Measurements from ENCODE around the gene ATP2B3.

ATP2B3 gene

DNA sequence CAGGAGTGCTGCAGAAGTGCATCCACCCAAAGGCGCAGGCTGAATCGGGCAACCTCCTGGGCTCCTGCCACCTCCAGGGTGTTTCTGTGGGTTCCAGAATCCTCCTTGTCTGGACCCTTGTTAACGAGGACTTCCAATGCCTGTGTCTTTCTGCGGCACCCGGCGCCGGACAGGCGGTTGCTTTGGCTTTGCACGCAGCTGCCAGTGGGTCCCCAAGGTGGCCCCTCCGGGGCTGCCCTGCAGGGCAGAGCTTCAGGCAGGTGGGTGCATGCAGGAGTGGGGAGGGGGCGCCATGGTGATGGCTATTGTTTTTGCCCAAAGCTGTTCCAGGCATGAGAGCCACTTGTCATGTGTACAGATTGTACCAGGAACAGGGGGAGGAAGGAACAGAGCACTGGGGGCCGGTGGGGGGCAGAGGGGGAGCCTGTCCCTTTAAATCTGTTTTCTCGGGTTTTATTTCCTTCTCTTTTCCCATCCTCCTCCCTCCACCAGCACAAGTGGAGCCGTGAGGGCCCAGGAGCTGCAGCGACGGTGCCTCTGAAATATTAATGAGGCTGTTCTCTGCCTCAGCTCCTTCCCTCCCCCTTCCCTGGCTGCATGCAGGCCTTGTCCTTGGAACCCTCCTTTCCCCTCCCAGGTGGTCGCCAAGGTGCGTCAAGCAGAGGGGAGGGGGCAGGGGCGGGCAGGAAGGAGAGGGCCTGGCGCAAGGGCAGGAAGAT is 13.1 kb downstream of the ATP2B3 start:
- DNase-seq (ENCODE audit: low spot score) (no peak), FAIRE-seq (no peak)

DNA sequence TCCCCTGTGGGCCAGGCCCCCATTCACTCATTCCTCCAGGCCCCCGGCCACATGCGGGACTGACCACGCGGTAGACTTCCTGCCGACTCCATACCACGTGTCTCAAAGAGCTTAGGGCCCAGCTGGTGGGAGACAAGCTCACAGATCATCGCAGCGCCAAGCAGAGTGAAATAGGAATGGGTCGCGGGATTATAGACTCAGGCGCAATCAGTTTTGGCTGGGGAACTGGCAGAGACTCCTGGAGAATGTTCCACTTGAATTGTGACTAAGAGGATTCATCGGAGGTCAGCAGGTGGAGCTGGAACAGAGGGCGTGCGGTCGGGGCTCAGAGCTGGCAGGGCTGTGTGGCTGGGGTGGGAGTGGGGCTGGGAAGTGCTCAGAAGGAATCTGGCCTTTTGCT is 15.6 kb downstream of the ATP2B3 start:
- DNase-seq (ENCODE audit: low spot score) (no peak), FAIRE-seq (no peak)

DNA sequence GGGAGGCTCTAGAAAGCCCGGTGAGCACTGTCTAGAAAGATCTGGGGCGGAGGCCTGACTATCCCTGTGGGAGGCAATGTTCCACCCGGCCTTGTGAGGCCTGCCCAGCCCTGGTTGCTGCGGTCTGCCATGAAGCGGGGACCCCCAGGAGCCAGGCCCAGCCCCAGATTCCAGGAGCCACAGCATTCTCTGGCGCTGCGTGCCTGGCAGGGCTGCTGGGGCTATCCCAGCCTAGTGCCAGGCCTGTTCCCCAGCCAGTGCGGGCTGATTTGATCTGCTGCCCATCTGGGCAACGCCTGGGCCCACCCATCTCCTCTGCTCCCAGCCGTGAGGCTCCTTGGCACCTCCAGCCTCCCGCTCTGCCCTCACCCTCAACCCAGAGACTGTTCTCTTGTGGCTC is 19.6 kb downstream of the ATP2B3 start:
- FAIRE-seq = no peak

DNA sequence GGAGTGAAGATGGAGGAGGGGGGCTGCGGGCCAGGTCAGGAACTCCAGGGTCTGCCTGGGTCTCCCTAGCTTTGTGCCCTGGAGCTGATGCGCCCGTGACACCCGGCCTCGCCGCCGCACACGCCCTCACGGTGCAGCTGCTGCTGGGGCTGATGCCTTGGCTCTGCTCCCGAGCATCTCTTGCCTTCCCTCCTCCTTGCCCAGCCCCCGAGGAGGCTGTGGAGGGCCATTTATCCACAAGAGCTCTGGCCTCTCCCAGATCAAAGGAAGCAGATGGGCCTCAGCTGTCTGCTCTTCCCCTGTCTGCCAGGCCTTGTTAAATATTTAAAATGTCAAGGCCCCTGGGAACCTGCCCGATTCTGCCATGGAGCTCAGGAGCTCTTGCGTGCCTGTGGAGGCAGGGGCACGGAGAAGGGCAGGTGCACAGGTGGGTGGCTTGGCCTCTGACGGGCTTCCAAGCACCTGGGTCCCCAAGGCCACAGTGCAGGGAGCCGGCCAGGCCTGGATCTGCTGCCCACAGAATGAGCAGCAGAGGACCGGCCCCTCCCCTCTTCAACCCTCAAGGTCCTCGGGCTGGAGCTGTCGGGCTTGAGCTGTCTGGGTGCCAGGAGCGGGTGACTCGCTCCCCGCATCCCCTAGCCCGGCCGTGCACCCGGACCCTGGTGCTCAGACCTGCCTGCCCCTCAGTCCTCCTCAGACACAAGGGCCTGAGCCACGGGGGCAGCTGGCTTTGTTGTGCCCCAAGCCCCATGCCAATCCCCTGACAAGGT is 20.3 kb downstream of the ATP2B3 start:
- DNase-seq (ENCODE audit: low spot score) (no peak), FAIRE-seq (no peak)

More for the DNA sequence above, 19.6 kb downstream of the ATP2B3 start:
- DNase-seq (ENCODE audit: low spot score) = no peak

DNA sequence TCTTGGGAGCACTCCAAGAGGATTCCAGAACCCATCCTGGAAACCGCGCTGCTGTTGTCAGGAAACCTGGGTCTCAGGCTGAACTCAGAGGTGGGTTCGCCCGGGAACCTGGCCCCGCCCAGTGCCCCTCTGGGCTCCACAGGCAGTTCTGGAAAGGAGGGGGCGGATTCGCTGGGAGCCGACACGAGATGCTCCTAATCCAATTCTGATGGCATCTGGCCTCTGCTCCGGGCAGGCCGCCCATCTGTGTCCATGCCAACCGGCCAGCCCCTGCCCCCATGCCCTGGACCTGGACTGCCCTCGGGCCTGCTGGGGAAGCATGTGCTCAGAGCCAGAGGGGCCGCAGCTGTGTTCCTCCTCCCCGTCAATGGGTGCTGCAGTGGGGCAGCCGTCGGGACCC is 21.0 kb downstream of the ATP2B3 start:
- DNase-seq (ENCODE audit: low spot score) = no peak
- FAIRE-seq = no peak

DNA sequence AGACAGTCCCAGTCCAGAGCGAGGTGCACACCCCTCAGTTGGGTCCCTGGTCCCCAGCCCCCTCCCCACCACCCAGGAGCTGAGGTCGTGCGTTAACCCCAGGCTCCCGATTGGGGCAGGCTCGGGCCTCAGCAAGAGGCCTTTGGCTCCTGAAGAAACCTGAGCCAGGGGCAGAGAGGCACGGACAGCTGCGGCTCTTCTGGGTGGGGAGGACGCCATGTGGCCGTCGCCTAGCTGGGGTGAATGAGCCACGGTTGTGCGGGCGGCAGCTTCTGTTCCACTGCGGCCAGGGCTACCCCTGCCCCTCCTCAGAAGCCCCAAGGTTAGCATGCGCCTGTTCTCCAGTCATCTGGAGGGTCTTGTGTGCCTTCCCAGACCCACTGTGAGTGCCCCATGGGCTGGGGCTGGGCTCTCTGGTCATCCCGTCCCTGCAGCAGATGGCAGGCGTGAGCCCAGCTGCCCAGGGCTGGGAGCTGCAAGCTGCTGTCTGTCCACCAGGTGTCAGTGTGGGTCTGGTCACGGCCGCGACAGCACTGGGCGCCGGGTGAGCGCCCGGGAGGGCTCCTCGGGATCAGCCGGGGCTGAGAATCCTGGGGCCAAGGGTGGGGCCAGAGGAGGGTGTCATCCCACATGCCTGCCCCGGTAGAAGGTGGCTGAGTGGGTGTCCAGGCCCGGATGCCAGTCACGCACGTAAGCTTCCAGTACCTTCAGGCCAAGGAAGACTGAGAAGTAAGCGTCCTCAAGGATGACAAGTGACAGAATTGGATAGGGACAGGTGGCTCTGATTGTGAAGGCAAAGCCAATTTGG is 21.9 kb downstream of the ATP2B3 start:
- DNase-seq (ENCODE audit: low spot score) (peak; percentile 84), FAIRE-seq (no peak)

DNA sequence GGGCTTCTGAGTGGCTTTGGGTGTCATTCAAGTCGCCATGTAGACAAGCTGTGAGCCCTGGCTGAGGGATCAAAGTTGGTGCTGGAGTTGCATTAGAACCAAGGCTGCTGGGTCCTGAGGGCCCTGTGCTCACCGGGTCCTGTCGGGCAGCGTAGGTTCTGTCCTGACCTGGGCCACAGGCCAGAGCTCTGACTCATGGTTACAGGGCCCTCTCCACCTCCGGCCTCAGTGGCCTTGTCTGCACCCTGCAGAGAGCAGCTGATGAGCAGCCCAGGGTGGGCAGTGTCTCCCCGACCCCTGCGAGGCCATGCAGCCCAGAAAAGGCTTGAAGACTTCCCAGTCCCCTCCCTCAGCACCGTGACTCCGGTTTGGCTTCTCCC is 22.5 kb downstream of the ATP2B3 start:
- DNase-seq (ENCODE audit: low spot score) (no peak), FAIRE-seq (no peak)

DNA sequence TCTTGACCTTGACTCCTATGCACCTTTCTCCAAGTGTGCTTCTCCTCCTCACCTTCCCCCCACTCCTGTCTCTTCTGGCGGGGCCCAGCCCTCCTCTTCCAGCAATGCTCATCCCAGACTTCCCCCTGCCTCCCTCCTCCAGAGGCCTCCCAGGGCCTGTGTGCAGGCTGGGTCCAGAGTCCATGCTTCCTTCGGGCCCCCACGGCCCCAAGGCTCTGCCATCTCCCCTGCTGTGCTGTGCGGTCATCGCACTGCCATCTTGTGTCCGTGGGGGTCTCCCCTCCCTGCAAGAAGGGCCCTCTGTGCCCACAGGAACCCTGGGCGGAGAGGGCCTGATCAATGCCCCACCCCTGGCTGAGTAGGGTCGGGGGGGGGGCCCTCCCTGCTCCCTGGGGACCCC is 27.3 kb downstream of the ATP2B3 start:
- FAIRE-seq (no peak), DNase-seq (ENCODE audit: low spot score) (no peak)

DNA sequence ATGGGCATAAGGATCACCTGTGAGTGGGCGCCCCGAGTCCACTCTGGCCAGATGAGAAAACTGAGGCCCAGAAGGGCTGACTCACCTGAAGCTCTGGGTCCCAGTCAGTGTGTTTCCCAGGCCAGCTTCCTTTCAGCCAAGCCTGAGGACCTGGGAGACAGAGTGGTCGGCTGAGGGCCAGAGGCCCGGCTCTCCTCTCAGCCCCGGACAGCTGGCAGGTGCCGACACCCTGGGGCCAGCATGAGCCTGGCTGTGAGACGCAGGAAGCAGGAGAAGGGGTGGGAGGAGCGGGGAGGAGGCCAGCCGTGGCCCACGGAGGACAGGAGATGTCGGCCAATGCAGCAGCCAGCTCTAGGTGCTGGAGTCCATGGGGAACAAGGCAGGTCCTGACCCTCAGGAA is 28.9 kb downstream of the ATP2B3 start:
- DNase-seq (ENCODE audit: low spot score) (no peak), FAIRE-seq (no peak)

DNA sequence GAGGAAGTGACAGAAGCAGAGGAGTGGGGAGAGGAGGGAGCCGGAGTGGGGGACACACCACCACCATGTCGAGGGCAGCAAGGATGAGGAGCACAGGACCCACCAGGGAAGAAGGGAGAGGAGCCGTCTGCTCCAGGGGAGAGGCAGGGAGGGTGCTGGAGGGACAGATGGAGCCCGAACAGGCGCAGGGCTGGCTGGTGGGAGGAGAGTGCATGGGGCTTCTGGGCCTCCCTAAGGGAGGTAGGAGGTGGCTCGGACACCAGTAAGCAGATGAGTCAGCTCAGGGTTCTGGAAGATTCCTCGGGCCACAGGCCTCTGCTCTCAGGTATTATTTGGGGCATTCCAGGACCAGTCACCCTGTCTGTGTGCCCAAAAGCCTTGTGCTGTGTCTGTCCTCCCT is 29.8 kb downstream of the ATP2B3 start:
- FAIRE-seq = no peak
- no peak for DNase-seq (ENCODE audit: low spot score)

DNA sequence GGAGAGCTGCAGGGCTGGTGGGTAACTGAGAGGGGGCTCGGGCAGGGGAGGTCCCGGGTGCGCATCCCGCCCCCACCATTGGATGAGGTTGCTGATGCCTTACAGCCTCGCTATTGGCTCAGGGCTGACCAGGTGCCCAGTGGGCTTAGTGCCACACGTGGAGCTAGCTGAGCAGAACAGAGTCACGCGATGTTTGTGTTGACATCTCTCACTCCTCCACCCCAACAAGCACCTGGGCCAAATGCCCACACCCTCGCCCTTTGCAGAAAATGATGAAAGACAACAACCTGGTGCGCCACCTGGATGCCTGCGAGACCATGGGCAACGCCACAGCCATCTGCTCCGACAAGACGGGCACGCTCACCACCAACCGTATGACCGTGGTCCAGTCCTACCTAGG is 31.8 kb downstream of the ATP2B3 start:
- DNase-seq (ENCODE audit: low spot score) (no peak), FAIRE-seq (no peak)

DNA sequence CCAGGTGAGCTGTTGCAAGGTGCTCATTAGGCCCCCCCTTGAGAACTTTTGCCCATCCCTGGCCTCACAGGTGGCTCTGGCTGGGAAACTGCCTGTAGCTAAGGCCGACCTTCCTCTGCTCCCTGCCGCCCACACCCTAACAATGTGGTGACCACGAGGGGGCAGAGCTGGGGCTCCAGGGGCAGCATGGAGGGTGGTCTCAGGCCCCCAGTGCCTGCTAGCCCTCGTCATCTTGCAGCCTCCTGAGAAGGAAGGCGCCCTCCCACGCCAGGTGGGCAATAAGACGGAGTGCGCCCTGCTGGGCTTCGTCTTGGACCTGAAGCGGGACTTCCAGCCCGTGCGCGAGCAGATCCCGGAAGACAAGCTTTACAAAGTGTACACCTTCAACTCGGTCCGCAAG is 32.4 kb downstream of the ATP2B3 start:
- DNase-seq (ENCODE audit: low spot score) = no peak
- FAIRE-seq = no peak

DNA sequence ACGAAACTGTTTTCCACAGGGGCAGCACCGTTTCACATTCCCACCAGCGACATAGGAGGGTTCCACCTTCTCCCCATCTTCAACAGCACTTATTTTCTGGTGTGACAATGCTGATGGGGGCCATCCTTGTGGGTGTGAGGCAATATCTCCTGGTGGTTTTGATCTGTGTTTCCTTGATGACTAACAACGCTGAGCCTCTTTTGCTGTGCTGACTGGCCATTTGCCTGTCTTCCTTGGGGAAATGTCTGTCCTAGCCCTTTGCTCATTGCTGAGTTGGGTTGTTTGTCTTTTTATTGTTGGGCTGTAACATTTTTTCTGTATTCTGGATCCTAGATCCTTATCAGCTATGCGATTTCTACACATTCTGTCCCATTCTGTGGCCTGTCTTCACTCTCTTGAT is 33.7 kb downstream of the ATP2B3 start:
- DNase-seq (ENCODE audit: low spot score) (no peak), FAIRE-seq (no peak)

DNA sequence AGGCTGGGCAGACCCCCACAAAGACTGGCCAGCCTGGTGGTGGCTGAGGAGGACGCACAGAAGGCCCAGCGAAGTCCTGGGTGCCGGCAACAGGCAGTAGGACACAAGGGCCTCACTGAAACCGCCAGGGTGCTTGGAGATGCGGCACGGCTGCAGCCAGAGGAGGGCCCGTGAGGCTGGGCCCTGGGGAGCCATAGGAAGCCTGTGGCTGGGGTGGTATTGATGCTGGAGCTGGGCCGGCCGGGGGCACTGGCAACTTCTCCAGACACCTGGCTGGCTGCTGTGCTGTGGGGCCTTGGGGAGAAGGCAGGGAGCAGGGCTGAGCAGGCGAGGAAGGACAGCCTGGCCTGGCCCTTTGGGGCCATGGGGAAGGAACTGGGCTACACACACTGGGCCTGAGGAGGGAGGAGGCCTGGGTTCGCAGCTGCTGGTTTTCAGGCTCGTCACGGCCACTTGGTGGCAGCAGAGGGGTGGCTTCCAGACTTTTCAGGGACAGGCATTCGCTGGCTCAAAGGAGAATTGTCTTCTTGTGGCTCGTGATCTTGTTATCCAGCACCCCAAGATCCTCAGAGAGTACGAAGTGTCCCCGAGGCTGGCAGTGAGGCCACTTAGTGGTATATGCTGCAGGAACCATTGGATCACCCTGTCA is 37.2 kb downstream of the ATP2B3 start:
- FAIRE-seq = no peak
- peak; percentile 68 for DNase-seq (ENCODE audit: low spot score)

DNA sequence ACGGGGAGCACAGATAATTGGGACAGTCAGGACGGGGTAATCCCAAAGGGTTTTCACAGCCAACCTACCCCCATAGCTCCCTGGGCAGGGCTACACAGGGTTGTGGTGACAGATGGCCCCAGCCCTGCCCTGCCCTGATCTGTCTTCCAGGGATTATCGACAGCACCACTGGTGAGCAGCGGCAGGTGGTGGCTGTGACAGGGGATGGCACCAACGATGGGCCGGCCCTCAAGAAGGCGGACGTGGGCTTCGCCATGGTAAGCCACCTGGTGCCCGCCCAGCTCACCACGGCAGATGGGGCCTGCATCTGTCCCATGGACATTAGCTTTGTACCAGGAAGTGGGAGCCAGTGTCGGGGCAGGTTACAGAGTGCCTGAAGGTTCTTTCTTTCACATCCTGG is 39.3 kb downstream of the ATP2B3 start:
- DNase-seq (ENCODE audit: low spot score) = no peak
- no peak for FAIRE-seq

DNA sequence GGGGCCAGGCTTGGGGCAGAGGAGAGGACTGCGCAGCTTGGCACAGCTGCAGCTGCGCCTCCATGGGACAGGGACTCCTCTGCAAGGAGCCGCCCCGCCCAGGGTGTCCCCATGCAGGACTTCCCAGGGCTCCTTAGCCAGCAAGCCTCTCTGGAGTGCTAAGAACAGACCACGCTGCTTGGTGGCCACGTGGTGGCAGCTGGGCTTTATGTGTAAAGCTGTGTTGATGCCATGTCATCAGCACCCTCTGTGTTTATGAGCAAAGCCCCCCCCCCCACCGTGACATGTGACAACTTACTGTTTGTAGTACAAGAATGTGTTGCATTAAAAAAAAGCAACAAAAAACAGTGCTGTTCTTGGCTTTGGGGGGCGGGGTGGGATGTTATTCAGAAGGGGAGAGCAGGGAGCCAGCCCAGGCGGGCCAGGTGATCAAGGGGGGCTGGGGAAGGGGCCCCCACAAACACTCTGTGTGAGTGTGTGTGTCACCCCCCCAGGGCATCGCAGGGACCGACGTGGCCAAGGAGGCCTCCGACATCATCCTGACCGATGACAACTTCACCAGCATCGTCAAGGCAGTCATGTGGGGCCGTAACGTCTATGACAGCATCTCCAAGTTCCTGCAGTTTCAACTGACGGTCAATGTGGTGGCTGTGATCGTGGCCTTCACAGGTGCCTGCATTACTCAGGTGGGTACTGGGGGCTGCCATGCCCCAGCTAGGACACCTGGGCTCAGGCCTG is 40.3 kb downstream of the ATP2B3 start:
- DNase-seq (ENCODE audit: low spot score) = no peak
- no peak for FAIRE-seq

DNA sequence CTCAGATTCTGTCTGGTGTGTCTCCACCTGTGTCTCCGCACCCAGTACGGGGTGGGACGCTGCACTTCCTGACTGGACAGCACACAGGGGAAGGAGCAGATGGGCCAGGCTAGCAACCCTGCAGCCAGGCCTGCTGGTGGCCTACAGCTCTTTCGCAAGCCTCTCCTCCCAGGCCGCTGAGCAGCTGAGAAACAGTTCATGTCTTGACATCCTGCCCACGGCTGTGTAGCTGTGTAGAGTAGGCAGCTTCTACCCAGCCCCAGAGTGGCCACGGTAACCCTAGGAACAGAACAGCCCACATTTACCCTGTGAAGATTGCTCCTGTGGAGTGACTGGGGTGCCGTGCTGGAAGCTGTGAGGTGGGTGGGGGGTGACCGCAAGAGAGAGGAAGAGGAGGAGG is 42.6 kb downstream of the ATP2B3 start:
- DNase-seq (ENCODE audit: low spot score) (no peak), FAIRE-seq (no peak)

DNA sequence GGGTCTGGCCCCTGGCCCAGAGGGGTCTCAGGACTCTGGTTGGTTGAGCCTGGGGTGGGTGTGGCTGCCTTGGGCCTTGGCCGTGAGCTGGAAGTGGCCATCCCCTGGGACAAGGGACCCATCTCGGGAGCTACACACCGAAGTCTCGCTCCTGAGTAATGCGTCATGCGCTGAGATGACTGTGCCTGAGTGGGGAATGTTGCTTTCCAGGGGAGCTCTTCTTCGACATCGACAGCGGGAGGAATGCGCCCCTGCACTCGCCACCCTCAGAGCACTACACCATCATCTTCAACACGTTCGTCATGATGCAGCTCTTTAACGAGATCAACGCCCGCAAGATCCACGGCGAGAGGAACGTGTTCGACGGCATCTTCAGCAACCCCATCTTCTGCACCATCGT is 43.0 kb downstream of the ATP2B3 start:
- DNase-seq (ENCODE audit: low spot score) (no peak), FAIRE-seq (no peak)

DNA sequence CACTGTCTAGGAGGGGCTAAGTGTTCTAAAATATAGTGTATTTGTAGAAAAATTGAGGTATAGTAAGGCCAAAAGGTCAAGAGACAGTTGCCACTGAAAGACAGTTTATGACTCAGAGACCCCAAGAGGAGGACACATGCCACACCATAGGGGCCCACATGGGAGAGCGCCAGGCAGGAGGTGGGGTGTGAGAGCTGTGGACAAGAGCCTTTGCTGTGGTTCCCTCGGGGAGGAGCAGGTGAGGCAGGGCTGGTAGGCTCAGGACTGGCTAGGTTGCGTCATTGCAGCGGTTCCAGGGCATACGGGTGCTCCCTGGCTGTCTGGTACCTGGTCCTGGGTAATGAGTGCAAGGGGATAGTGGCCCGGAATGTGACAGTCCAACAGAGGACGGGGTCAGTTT is 43.9 kb downstream of the ATP2B3 start:
- FAIRE-seq (no peak), DNase-seq (ENCODE audit: low spot score) (no peak)

DNA sequence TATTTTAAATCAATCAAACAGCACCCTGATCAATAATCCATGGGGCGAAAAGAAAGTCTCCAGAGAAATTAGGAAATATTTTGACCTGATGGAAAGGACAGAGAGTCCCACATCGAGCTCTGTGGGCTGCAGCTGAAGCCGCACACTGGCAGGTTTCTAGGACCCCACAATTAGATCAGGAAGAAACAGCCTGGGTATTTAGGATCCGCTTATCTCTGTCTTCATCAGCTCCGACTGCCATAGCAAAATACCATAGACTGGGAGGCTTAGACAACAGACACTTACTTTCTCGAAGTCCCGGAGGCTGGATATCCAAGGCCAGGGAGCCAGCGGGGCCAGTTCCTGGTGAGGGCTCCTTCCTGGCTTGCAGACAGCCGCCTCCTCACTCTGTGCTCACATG is 45.1 kb downstream of the ATP2B3 start:
- no peak for FAIRE-seq
- no peak for DNase-seq (ENCODE audit: low spot score)

DNA sequence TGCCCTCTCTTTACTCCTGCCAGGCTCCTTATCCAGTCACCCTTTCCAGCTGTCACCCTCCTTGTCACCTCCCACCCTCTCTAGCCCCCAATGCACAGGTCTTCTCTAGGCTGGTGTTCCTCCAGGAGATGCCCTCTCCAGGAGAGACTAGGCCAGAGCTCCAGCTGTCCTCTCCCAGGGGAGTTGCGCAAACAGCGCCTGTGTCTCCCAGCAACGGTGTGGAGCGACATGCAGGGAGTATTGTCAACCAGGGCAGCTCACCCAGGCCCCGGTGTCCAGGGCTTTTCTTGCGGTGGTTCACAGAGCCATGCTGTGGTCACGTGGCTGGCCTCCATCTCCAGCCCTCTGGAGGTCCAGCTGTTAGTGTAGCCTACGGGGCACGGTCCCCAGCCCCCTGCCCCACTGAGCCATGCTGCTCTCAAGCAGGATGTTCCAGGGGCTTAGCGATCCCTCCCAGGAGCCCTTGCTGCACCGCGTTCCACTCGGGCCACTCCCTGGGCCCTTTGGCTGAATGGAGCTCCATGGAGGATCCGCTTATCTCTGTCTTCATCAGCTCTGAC is 46.7 kb downstream of the ATP2B3 start:
- DNase-seq (ENCODE audit: low spot score) (no peak), FAIRE-seq (no peak)
